A673 (cell line): ENCODE results near the gene MARS1.

ENCODE experiments used
- EZH2 ChIP-seq: fragments of 200-600 bp; sonication (generic); IDR thresholded peaks from 2 replicates; pipeline ENCODE4 v1.6.1; 2017; ENCODE audit warnings: borderline replicate concordance, low read depth, mild to moderate bottlenecking, mixed read lengths, antibody characterized with exemption, low read length; ENCODE audit not compliant: poor library complexity, severe bottlenecking
- TF ChIP-seq, protein P1 (sequence below): fragments of 300-800, 200-600 bp; sonication (generic); conservative IDR thresholded peaks from 2 replicates; pipeline ENCODE4 v1.5.1; 2017; ENCODE audit warnings: low read depth, mild to moderate bottlenecking, antibody characterized with exemption, low read length, moderate library complexity, mixed read lengths

- TF ChIP-seq, protein P1, sequence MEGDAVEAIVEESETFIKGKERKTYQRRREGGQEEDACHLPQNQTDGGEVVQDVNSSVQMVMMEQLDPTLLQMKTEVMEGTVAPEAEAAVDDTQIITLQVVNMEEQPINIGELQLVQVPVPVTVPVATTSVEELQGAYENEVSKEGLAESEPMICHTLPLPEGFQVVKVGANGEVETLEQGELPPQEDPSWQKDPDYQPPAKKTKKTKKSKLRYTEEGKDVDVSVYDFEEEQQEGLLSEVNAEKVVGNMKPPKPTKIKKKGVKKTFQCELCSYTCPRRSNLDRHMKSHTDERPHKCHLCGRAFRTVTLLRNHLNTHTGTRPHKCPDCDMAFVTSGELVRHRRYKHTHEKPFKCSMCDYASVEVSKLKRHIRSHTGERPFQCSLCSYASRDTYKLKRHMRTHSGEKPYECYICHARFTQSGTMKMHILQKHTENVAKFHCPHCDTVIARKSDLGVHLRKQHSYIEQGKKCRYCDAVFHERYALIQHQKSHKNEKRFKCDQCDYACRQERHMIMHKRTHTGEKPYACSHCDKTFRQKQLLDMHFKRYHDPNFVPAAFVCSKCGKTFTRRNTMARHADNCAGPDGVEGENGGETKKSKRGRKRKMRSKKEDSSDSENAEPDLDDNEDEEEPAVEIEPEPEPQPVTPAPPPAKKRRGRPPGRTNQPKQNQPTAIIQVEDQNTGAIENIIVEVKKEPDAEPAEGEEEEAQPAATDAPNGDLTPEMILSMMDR, result no peak
- TF ChIP-seq EZH2, result no peak
Observed at GRCh38 chr12:57474430-57474829, 13.4 kb upstream of the MARS1 start.
